KMS-11 (cell line): Measurements from ENCODE around the gene GRID1.

Source experiments
- H2AFZ ChIP-seq: fragments of 200-600 bp; sonication (generic); 2 replicates; pipeline ENCODE4 v1.6.1; 2016; ENCODE audit warnings: antibody characterized with exemption, mixed run types, low read depth
- H3K27ac ChIP-seq: fragments of 200-600 bp; sonication (generic); 2 replicates; pipeline ENCODE4 v1.6.1; 2016; ENCODE audit warnings: mild to moderate bottlenecking, mixed run types
- H3K27me3 ChIP-seq: fragments of 200-600 bp; sonication (generic); 2 replicates; pipeline ENCODE4 v1.6.1; 2017; ENCODE audit warnings: mild to moderate bottlenecking, low read depth, mixed run types, moderate library complexity; ENCODE audit not compliant: insufficient read depth
- H3K36me3 ChIP-seq: fragments of 200-600 bp; sonication (generic); 2 replicates; pipeline ENCODE4 v1.6.1; 2017; ENCODE audit warnings: mild to moderate bottlenecking, mixed run types; ENCODE audit not compliant: insufficient read depth
- H3K4me1 ChIP-seq: fragments of 200-600 bp; sonication (generic); 2 replicates; pipeline ENCODE4 v1.6.1; 2016; ENCODE audit warnings: mild to moderate bottlenecking, low read depth, mixed run types; ENCODE audit not compliant: poor library complexity, severe bottlenecking
- H3K4me2 ChIP-seq: fragments of 200-600 bp; sonication (generic); 2 replicates; pipeline ENCODE4 v1.7.0; 2016; ENCODE audit warnings: mild to moderate bottlenecking, mixed run types
- H3K4me3 ChIP-seq: fragments of 200-600 bp; sonication (generic); IDR thresholded peaks from 2 replicates; pipeline ENCODE4 v1.6.1; 2017; ENCODE audit warnings: low read depth, low read length, mixed read lengths; ENCODE audit not compliant: insufficient read depth
- H3K79me2 ChIP-seq: fragments of 200-600 bp; sonication (generic); 2 replicates; pipeline ENCODE4 v1.6.1; 2016; ENCODE audit warnings: low read depth, mixed run types; ENCODE audit not compliant: insufficient read depth
- H3K9ac ChIP-seq: fragments of 200-600 bp; sonication (generic); 2 replicates; pipeline ENCODE4 v1.6.1; 2016; ENCODE audit warnings: mild to moderate bottlenecking, mixed run types
- H4K20me1 ChIP-seq: fragments of 200-600 bp; sonication (generic); 2 replicates; pipeline ENCODE4 v1.6.1; 2016; ENCODE audit warnings: mild to moderate bottlenecking, mixed run types; ENCODE audit not compliant: insufficient read depth
- CTCF ChIP-seq: fragments of 200-600 bp; sonication (generic); conservative IDR thresholded peaks from 2 replicates; pipeline ENCODE4 v1.6.1; 2017; ENCODE audit warnings: low read depth, mild to moderate bottlenecking, antibody characterized with exemption, low read length, moderate library complexity, mixed read lengths

The GRID1 gene

GRCh38 chr10:86267286-86268195, 99.1 kb downstream of the GRID1 start:
- no peak for TF ChIP-seq CTCF

GRCh38 chr10:86266446-86267242, 100.0 kb downstream of the GRID1 start:
- no peak for TF ChIP-seq CTCF

More at GRCh38 chr10:86267286-86268195, 99.1 kb downstream of the GRID1 start:
- Histone ChIP-seq H3K36me3 (no peaks in the 10 kb centered on the region), H3K79me2 (no peaks in the 10 kb centered on the region), H2AFZ (no peak overlapping the region), H3K4me2 (no peak overlapping the region), H3K27ac (no peak overlapping the region), H3K27me3 (no peaks in the 10 kb centered on the region), H4K20me1 (no peaks in the 10 kb centered on the region), H3K4me3 (no peak overlapping the region), H3K4me1 (no peaks in the 10 kb centered on the region), H3K9ac (no peak overlapping the region)

GRCh38 chr10:86265895-86266259, 100.7 kb downstream of the GRID1 start:
- no peak overlapping the region for H3K27ac ChIP-seq
- H4K20me1 ChIP-seq = no peaks in the 10 kb centered on the region
- no peaks in the 10 kb centered on the region for H3K36me3 ChIP-seq
- no peaks in the 10 kb centered on the region for H3K27me3 ChIP-seq
- H3K4me1 ChIP-seq = no peaks in the 10 kb centered on the region
- TF ChIP-seq CTCF = no peak
- no peak overlapping the region for H3K4me2 ChIP-seq
- no peaks in the 10 kb centered on the region for H3K79me2 ChIP-seq
- no peak overlapping the region for H2AFZ ChIP-seq
- no peak overlapping the region for H3K4me3 ChIP-seq
- H3K9ac ChIP-seq = no peak overlapping the region

More at GRCh38 chr10:86266446-86267242, 100.0 kb downstream of the GRID1 start:
- Histone ChIP-seq H3K27ac (no peak overlapping the region), H3K4me1 (no peaks in the 10 kb centered on the region), H3K36me3 (no peaks in the 10 kb centered on the region), H3K9ac (no peak overlapping the region), H3K4me3 (no peak overlapping the region), H3K79me2 (no peaks in the 10 kb centered on the region), H3K4me2 (no peak overlapping the region), H3K27me3 (no peaks in the 10 kb centered on the region), H4K20me1 (no peaks in the 10 kb centered on the region), H2AFZ (no peak overlapping the region)

- Histone ChIP-seq H3K9ac (no peak overlapping the region), H4K20me1 (no peaks in the 10 kb centered on the region), H3K27me3 (no peaks in the 10 kb centered on the region), H3K4me3 (no peak overlapping the region), H3K4me2 (no peak overlapping the region), H3K36me3 (no peaks in the 10 kb centered on the region), H3K27ac (no peak overlapping the region), H3K4me1 (no peaks in the 10 kb centered on the region), H2AFZ (no peak overlapping the region), H3K79me2 (no peaks in the 10 kb centered on the region)
- TF ChIP-seq CTCF = no peak
These were observed 101.2 kb downstream of the GRID1 start for GRCh38 chr10:86265236-86265894.
